IPS-11a (cell line): ENCODE data around the gene CNTN4.

Source experiments
- H3K4me3 ChIP-seq: one replicate; pipeline ENCODE4 v1.5.1; 2013; ENCODE audit warnings: low read depth, low read length, control low read depth

CNTN4 gene

DNA sequence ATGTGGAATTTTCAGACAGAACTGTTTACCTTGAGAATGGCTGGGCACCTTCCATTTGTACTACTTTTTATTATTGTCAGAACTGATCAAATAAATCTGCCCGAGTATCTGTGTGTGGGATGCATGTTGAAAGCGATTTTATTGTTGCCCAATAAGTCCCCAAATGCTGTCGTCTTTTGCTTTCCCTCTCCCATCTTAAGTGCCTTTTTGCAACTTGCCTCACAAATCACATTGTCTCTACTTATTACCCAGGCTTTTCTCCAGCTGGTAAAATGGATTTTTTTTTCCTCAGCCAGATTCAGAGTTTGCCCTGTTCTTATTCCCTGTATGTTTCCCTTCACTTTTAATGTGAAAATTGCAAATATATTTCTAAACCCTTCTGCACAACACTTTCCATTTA, 163.1 kb downstream of the CNTN4 start:
- H3K4me3 ChIP-seq: no peak overlapping the region

DNA sequence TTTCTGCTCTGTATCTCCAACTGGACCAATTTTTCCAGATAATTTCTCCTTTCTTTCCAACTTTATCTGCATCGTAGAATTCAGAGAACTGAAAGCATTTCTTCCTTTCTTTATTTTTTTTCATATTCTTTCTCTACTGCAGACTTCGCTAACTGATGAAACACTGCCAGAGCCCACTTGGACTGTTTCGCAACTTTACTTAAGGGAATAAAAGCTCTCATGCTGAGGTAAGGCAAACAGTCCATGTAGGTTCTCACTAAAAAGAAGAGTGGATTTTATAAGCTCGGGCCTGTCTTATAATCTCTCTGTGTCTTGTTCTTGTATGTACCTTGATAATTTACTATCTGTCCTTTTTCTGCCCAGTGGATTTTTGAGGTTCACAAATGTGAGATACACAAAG, 163.5 kb downstream of the CNTN4 start:
- H3K4me3 ChIP-seq: no peak overlapping the region

DNA sequence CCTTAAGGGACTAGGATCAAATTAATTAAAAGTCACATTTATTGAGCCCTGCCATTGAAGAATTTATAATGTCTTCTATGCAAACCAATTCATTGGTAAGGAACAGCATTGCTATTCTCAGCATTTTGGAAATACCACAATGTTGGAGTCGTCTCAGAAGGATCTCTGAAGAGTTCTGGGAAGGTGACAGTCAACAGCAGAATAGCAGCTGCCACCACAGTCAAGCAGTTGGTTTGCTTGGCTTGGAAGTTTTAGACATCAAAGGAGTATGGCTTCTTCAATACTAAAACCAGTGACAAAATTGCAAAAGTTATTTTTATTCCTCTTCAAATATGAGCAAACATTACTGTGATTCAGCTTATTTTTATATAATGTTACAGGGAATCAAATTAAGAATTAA, 167.9 kb downstream of the CNTN4 start:
- no peak overlapping the region for H3K4me3 ChIP-seq

DNA sequence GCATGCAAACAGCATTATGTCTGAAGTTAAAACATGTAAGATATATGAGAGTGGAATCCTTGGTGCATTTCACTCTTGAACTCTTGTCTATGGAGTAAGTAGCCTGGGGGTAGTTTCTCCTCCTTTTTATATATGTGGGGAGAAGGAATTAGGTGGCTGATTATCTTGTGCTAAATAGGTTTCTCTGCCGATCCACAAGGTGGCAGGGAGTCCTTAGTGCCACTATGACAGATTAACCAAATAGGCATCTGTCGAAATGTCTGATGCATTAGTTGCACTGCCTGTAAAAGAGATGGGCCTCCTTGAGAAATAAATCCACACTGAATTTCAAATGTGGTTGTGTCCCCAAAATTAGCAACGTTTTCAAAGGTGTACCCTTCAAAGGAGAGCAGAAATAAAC, 170.1 kb downstream of the CNTN4 start:
- no peak overlapping the region for H3K4me3 ChIP-seq

DNA sequence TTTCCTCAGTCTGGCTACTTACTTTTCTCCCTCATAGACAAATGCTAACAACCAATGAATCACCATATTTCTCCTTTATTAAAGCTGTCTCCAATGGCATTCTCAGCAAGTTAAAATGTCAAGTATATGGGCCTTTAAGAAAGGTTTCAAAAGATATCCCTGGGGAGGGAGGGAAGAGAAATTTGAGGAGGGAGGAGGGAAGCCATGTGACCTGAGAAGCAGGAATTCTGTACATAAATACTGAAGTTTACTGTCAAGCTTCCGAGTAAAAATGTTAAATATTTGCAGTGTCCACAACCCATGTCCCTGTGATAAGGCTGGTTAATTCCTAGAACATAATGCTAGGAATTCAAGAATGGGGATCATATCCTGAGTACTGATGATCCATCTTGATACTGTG, 175.9 kb downstream of the CNTN4 start:
- no peak overlapping the region for H3K4me3 ChIP-seq

DNA sequence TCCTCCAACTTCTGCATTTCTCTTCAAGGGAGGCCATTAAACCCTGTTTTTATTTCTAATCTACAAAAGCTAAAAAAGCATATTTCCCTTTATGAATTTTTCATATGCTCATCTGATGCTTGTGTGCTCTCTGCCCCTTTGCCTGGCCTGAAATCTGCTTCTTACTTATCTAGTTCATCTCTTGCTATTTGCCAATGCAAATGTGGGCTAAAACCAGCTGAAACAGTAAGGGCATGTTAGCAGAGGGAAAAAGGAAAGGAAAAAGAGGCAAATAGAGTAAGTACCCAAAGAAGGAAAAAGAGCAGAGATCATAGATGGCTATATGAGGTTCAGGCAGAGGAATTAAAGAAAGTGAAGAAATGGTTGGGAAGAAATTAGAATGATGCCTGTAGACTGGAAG, 185.2 kb downstream of the CNTN4 start:
- no peak overlapping the region for H3K4me3 ChIP-seq

DNA sequence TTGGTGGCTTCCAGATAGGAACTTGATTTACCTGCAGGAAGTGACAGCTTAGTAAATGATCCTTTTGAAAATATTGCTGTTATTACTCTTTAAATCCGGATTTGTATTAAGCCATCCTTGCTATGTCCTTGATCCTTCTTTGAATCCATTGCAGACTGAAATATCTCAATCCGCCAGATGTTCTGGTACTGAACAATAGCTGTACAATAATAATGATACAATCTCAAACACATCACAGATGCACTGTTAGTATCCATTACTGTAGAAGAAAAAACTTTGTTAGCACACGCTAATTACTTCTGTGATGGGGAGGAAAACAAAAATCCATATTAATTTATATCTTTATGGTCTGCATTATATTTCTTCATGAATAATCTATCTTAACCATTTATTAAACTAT, 202.3 kb downstream of the CNTN4 start:
- H3K4me3 ChIP-seq: no peak overlapping the region

DNA sequence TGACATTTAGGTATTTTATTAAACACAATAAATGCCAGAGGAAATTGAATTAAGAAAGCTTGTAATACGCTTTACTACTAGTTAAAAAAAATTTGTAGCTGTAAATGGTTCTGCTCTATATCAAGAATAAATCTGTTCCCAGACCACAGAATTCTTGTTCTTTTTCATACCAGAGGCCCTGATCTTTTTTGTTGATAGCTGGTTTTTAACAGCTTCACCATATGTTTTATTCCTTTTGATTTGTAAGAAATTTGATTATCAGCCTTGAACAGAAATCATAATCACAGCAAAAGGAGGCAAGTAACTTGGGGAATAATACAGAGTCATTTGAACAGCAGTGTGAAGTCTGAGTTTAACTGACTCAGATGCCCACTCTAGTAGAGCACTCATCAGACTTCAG, 202.7 kb downstream of the CNTN4 start:
- H3K4me3 ChIP-seq: no peak overlapping the region

DNA sequence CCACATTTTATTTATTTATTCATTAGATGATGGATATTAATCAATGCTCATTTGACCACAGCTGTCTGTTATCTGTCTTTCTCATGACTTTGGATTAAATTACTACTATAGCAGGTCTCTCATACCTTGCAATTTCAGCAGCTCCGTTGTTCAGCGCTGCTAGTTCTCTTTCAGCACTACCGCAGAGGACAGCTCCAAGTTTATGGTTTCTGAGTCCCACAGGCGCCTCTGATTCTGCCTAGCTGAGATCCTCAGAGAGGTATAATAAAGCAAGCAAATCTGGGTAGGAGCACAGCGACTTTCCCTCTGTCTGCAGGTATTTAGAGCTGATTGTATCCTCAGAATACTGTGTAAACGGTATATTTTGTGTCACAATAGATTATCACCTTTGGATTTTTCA, 204.9 kb downstream of the CNTN4 start:
- no peak overlapping the region for H3K4me3 ChIP-seq

DNA sequence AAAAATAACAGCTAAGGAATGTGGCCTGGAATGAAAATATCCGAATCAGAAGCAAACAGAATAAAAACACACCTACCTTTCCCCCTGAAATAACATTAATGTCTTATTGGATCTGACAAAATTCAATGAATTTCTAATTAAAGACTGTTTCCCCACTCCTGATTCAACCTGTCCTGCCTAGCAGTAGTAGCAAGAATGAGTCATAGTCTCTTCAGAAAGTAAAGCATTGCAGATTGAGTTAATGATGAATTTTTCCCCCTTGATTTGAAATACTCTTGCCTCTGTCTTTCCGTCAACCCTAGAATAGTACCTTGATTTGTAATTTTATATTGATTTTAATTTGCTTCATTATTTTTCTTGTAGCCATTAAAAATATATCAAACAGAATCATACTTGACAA, 212.4 kb downstream of the CNTN4 start:
- no peak overlapping the region for H3K4me3 ChIP-seq

DNA sequence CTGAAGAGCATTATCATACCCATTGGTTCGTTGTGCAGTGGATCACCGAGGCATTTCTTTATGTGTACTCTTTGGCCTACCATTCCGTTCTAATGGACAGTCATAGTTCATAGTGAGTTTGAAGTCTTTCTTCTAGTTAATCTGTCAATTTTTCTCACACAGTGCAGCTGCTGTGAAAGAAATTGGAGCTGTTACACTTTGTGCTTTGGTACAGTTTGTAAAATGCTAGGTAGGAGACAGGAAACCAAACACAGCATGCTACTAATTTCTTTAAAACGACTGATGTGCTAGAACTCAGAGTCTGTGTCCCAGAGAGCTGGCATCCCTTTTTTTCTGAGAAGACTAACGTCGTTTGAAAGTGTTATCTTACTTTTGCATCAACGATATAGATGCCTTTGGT, 218.9 kb downstream of the CNTN4 start:
- H3K4me3 ChIP-seq: no peak overlapping the region

DNA sequence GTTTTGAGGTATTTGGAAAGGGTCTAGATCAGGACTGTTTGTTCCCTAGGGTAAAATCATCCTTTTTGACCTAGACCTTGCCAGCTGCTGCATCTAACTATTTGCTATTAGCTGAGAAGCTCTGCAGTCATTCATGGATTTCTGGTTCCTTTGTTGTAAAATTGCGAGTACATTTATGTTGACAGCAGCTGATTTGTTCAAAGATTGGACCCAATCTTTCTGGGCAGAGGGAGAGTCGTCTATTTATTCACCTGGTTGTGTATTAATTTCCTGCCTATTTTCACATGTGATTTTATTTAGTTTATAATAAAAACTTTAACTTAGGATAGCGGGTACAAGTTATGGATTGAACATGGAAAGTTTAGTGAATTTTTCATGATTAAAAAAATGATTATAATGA, 236.3 kb downstream of the CNTN4 start:
- no peak overlapping the region for H3K4me3 ChIP-seq

DNA sequence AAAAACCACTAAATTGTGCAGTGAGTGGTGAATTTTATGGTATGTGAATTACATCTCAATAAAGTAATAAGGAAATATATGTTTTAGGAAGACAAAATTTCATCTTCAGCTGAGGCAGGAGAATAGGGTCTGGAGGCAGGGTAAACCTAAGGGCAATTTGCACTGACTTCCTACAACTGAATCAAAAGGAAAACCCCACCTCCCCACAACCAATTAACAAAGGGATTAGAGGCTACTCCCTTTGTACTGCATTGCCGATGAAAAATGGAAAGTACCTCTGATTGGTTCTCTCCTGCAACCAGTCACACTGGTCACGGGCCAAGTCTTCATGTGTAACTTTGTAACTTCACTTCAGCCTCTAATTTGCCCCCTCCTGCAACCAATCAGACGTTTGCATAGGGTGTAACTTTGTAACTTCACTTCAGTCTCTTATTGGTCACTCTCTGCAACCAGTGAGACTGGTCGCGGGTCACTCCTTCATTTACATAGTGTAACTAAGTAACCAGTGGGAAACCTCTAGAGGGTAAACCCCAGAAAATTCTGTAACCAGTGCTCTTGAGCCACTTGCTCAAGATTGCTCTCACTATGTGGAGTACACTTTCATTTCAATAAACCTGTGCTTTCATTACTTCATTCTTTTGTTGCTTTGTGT, 244.5 kb downstream of the CNTN4 start:
- H3K4me3 ChIP-seq: no peak overlapping the region

DNA sequence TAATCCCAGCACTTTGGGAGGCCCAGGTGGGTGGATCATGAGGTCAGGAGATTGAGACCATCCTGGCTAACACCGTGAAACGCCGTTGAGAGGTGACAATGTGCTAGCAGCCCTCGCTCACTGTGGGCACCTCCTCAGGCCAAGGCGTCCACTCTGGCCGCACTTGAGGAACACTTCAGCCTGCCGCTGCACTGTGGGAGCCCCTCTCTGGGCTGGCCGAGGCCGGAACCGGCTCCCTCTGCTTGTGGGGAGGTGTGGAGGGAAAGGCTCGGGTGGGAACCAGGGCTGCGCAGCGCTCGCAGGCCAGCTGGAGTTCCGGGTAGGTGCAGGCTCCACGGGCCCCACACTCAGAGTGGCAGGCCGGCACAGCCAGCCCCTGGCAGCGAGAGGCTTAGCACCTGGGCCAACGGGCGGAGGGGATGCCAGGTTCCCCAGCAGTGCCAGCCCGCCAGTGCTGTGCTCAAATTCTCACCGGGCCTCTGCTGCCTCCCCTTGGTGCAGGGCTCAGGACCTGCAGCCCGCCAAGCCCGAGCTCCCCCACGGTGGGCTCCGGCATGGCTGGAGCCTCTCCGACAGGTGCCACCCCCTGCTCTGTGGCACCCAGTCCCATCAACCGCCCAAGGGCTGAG, 253.6 kb downstream of the CNTN4 start:
- no peak overlapping the region for H3K4me3 ChIP-seq

DNA sequence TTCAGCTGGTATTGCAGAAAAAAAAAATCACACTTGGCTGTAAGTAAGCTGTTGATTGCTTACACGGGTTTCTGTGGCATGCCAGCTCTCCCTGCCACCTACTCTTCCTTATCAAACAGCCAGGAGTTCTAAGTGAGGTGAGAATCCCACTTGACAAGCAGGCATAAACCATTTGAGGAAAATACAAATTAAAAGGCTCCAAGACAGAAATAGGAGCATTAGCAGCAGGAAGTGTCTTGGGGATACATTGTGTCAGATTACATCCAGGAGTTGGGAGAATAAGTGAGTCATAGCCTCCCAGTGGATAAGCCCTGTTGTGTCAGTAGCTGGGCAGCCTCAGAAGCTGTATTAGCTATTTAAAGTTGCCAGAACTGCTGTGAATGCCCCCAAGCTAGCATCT, 256.0 kb downstream of the CNTN4 start:
- H3K4me3 ChIP-seq: no peak overlapping the region

DNA sequence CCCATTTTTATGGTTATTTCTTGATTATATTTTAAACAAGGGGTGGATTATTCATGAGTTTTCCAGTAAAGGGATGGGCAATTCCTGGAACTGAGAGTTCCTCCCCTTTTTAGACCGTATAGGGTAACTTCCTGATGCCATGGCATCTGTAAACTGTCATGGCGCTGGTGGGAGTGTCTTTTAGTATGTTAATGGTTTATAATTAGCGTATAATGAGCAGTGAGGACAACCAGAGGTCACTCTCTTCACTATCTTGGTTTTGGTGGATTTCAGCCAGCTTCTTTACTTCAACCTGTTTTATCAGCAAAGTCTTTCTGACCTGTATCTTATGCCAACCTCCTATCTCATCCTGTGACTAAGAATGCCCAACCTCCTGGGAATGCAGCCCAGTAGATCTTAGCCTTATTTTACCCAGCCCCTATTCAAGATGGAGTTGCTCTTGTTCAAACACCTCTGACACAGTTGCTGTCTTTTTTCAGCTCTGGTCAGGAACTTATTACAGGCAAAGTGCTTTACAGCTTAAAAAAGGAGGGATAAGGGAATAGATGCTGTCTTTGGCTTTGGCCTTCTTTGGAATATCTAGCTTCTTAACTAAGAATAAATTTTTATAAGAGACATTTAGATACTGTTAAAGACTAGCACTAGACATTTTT, 257.8 kb downstream of the CNTN4 start:
- H3K4me3 ChIP-seq: no peak overlapping the region

DNA sequence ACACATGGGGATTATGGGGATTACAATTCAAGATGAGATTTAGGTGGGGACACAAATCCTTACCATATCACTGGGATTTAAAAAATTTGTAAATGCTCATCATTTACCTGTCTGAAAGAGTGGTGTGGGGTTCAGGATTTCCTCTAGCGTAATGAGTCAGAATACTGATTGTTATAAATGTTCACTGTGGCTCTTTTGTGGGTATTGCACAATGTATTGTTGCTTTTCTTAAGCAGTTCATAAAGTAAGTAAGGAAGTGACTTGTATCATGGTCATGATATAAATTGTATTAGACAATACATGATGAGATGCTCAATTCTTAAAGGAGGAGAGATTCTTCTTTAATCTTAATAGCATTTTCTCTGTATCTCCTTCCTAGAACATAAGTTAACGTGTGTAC, 262.1 kb downstream of the CNTN4 start:
- no peak overlapping the region for H3K4me3 ChIP-seq

DNA sequence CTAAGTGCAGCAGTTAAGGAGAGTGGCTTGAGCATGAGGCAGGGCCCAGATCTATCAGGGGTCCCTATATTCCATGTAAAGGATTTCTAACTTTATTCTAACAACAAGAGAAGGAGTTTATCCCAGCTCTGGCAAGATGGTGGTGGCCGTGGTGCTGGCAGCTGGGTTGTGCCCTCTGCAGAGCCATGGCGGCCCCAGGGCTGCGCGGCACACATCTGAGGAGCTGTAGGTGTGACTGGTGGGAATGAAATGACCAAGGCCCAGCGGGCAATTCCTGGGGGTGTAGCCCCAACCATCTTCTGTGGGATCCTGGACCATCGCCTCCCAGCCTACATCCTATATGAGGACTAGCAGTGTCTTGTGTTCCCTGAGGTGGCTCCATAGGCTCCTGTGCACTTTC, 263.5 kb downstream of the CNTN4 start:
- no peak overlapping the region for H3K4me3 ChIP-seq

DNA sequence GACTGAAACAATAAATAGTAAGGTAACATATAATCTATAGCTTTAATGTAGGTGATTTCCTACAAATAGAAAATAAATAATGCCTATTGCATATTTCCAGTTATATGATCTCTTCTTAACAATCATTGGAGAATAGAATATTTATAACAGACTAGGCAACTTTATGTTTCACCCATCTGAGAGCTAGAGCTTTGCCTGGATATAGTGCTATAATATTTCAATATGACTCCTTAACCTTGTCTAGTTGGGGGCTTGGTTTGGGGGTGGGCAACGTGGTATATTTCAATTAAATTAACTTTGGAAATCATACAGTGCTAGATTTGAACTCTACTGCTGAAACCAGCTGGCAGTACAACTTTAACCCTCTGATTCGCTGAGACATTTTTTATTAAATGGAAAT, 265.2 kb downstream of the CNTN4 start:
- H3K4me3 ChIP-seq: no peak overlapping the region

DNA sequence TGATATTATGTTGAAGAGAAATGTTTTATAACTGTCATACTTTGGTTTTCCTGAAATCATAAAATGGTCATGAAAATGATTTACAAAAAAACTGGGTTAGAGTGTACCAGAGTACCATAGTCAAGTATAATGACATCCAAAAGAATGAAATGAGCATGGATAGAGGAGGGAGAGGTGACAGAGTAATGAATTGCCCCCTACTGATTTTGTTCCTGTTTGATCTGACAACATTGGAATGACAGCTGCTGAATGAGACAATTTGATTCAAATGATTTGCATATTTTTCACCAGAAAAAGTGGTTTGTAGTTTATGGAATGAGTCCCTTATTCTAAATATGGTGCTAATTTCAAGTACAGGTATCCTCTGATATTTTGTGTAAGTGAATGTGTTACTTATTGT, 271.7 kb downstream of the CNTN4 start:
- H3K4me3 ChIP-seq: no peak overlapping the region

DNA sequence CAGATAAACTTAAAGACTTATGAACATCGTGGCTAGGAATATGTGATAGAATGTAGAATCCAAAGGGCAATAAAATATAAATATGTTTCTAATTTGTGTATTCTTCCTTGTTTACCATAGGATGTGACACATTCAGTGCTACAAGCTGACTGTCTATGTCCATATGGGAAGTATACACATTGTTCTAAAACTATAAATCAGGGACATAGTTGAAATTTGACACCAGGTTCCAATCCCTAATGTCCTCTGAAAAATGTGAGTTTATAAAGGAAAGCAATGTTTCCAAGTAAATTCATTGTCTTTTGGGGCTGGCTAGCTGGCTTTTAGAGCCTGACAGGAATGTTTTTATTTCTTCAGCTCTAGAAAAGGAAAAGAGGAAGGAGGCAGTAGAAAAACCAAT, 273.6 kb downstream of the CNTN4 start:
- H3K4me3 ChIP-seq: no peak overlapping the region

DNA sequence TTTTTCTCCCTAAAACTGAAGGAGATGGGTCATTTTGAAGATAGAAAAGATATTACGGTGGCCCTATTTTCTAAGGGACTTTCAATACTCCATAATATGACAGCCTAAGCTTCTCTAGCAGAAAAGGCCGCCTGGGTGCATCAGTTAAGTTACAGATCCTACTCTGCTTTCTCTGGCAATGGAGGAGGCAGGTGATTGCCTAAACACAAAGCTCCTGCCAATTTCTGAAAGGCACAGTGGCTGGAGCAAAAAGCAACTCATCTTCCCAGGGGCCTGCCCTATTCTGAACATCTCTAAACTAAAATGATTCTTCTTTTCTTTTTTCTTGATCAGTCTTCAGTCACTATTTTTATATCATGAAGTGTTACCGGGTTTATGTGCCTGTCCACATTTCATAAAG, 276.7 kb downstream of the CNTN4 start:
- H3K4me3 ChIP-seq: no peak overlapping the region

DNA sequence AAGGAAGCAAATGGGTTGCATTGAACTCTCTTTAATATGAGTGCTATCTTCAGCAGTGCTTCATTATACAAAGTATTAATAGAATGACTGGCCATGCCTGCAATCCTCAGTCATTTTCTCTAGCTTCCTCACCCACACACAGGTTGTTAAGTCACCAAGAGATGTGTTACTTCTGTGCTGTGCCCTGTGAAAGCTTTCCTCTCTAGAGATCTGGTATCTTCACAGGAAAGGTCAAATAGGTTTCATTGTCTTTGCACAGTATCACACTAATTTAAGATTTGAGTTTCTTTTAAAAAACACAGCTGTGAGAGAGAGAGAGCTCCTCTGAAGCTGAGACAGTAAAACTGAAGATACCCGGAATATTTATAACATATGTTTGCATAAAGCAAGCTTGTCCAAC, 278.6 kb downstream of the CNTN4 start:
- H3K4me3 ChIP-seq: no peak overlapping the region
